Left renal cortex interstitium (tissue), 4 donors: Measurements from ENCODE around the gene RNF4. TPM values are rescaled to one million over a fixed set of nuclear protein-coding genes. Genes with fewer than 3 reads are reported as not detected.
"Not testable (repeated sequence)": the region's sequence is repeated elsewhere in the genome, so short reads cannot be mapped to it uniquely, and the experiment has no call there.

Source experiments
- DNase-seq, 4 donors: peaks; one replicate each; pipeline ENCODE4 v3.0.0-alpha.2; 2013; ENCODE audit warnings: low read depth in 4 of 4, low spot score in 2 of 4, missing footprints in 1 of 4
- polyA plus RNA-seq, 4 donors: library from polyadenylated mRNA; unstranded; fragments of 120-200 nt; gene quantifications; one replicate each; pipeline ENCODE4 v1.2.1, GENCODE V29; 2013; ENCODE audit not compliant: insufficient read length in 4 of 4

The RNF4 gene
- polyA plus RNA-seq, 4 donors = 66.5 to 71.8 (median 70.9) TPM

DNA sequence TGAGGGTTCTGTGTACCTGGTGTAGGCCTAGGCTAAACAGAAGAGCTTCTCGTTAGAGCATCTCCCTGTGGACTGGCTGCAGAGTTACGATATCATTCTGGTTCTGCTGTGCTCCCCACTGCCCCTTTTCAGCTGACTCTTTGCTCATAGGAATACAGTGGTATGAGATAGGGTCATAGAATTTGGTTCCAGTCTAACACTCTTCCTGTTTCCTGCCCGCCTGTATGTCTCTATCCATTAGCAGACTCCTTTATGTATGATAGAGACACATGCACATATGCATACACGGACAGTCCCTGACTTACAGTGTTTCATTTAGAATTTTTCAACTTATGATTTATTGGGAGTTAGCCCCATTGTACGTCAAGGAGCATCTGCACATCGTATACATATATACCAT lies 15.3 kb downstream of the RNF4 start:
- no peak for DNase-seq

DNA sequence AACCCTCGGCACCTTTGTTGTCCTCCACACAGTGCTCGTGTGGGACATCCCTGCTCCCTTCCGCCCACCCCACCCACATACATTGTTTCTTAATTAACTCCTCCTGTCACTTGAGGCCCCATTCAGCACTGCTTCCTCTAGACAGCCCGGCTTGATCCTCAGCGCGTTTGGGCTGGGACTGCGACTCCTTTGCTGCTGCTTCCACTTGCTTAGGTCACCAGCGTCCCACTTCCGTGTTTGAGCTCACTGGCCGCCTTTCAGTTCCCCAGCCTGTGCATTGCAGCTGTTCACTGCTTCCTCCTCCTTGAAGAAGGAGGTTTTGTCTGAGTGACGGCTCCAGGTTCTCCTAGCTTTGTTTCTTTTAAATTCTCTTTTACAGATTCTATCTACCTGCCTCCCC lies 16.1 kb downstream of the RNF4 start:
- peak in 1 of 4 donors; percentile 21 for DNase-seq

DNA sequence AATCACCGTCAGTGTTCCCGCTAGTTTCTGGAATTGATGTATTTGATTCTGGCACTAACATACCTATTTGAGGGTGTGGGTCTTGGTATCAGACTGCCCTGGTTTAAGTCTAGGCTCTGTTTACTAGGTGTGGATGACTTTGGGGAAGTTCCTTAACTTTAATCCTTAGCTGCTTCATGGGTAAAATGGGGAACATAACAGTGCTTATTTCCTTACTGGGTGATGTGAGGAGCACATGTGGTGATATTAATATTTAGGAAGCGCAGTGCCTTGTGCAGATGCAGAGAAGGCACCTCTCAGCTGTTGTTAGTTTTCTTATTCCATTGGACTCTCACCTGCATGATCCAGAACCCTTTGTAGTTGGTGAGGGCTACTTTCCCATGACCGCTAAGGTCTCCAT lies 17.1 kb downstream of the RNF4 start:
- DNase-seq = no peak

DNA sequence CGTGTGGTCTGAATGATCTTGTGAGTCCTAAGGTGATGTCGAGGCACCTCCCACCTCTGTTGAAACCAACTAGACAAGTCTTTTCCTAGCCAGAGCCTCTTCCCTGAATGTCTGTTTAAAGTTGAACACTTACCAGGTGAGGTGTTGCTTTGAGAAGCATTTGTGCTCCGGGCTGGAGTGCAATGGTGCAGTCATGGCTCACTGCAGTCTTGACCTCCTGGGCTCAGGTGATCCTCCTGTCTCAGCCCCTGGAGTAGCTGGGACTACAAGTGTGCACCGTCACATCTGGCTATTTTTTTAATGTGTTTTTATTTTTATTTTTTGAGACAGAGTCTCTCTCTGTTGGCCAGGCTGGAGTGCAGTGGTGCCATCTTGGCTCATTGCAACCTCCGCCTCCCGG lies 18.1 kb downstream of the RNF4 start:
- DNase-seq = no peak

DNA sequence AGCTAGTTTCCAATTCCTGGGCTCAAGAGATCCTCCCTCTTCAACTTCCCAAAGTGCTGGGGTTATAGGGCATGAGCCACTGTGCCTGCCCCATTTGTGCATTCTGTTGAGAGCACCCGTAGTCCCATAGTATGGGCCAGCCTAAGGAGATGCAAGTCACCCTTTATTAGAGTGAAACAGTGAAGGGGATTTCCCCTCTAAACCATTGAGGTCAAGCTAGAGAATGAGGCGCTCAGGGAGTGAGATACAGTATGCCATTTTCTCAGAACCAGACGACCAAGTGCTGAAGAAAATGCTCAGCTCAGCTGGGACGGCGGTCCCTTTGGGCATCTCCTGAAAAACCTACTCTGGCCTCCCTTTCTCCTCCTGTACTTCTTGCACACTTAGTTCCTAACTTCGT lies 18.7 kb downstream of the RNF4 start:
- DNase-seq = no peak

DNA sequence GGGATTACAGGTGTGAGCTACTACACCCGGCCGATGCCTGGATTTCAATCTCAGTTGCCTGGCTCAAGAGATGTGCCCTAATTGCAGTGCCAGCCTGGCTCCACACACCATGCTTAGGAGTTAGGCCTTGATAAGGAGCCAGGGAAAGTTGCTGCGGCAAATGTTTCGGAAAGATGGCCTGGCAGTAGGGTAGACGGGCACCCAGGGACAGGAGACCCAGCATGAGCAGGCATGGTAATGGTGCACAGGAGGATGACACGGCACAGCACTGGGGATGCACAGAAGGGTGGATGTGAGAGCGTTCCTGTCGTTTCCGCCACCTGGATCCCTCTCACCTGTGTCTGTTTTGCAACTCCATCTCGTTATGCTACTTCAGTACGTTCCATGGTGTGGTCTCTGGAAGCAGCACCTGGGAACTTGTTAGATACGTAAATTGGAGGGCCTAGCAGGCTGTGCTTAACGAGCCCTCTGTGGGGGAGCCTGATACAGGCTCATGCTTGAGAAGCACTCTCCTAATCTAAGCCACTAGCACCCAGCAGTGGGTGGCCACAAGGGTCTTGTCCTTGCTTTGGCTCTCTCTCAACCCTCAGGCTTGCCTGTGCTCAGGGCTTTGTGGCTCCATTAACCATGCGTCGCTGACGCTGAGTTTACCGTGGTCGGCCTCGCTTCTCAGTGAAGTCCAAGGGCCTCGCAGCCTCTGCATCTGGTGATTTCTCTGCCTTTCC lies 20.3 kb downstream of the RNF4 start:
- DNase-seq = no peak

DNA sequence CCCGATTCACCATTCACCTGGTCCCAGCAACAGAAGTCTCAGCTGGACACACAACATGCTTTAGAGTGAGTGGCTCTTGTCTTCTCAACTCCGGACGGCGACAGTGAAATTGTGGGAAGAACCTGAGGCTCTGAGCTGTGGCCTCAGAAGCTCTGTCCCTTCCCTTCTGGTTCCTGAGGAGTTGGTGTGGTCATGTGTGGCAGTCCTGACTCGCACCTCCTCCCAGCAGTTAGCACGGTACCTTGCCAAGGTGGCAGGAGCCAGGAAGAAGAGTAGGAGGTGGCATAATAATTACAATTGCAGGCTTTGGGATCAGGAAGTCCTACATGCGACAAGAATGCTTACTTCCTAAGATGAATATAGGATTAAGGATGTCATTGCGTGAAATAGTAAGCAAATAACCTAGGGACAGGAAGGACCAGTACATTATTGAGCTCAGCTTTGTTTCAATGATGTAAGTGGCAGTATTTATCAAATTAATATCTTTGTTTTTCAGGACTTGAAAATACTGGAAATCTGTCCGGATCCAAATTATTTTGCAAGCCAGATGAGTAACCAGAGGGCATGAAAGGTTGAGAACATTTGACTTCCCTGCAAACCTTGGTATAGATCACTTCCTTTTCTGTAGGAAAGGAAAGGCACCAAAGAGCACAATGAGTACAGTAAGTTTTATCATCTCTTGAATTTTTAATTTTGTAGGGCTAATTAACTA lies 21.1 kb downstream of the RNF4 start:
- DNase-seq = no peak

DNA sequence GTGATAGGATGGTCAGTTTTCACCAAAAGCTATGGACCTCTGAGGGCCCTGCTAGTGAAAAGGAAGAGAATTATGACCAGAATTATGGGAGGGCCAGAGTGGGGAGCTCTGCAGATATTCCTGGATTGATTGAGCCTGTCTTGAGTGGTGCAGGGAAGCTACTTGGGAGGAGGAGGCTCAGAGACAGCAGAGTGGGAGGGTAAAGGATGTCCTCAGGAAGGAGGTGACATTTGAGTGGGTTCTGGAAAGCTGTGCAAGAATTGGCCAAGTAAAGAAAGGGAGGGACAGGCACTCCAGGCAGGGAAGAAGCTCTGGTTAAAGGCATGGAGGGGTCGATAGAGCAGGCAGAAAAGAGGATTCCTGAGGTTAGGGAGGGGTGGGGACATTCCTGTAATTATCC lies 24.1 kb downstream of the RNF4 start:
- DNase-seq = no peak

DNA sequence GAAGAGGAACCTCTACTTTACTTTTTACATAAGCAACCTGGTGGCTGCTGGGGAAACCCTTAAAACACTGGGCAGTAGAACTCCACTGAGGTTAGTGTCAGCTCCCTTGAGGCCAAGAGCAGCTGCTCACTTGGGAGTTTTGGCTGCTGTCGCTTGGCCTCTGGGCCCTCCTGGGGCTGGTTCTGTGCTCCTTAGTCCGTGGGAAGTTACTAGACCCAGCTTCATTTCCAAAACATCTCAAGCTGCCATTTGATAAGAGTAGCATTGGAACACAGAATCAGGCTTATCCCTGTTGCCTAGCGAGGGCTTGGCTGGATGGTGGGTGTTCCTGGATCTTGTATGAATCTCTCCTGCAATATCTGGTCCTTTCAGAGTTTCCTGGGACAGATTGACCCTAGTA lies 26.1 kb downstream of the RNF4 start:
- no peak for DNase-seq

DNA sequence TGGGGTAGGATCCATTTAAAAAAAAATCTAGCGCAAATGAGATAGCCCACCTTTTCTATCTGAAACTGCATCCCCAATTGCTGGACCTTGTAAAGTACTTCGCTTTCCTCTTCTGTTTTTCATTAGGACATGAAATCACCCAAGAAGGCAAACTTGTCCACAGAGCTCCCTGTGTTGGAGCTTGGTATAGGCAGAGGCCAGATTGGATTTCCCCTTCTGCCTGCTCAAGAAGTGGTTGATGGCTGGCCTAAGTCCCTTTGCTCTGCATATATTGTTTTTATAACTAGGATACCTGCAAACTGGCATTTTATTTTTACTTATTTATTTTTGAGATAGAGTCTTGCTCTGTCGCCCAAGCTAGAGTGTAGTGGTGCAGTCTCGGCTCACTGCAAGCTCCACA lies 28.4 kb downstream of the RNF4 start:
- no peak for DNase-seq

DNA sequence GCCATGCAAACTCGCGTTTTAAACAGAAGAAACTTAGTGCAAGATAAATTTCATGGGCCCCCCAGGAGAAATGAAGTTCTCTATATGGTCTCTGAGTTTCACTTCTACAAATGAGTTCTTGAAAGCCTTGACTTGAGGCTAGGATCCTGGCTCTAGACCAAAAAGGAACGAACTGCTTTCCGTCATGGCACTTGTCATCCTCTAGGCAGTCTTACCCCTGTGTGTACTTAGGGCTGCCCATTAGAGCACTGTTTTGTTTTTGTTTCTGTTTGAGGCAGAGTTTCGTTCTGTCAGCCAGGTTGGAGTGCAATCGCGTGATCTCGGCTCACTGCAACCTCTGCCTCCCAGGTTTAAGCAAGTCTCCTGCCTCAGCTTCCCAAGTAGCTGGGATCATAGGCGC lies 29.0 kb downstream of the RNF4 start:
- DNase-seq = no peak

DNA sequence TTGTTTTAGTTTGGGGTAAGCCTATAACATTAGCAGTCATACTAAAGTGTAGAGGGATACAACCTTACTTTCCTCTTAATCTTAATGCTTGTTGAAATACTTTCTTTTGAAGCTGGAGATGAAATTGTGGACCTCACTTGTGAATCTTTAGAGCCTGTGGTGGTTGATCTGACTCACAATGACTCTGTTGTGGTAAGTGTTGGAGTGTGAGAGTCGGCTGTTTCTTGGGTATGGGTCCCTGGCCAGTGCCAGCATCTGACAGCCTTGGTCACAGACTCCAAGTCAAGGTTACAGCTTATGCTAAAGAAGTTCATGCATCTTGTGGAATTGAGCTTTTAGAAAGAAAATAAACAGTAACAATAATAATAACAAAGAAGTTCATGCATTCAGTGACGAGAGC lies 31.6 kb downstream of the RNF4 start:
- no peak for DNase-seq

DNA sequence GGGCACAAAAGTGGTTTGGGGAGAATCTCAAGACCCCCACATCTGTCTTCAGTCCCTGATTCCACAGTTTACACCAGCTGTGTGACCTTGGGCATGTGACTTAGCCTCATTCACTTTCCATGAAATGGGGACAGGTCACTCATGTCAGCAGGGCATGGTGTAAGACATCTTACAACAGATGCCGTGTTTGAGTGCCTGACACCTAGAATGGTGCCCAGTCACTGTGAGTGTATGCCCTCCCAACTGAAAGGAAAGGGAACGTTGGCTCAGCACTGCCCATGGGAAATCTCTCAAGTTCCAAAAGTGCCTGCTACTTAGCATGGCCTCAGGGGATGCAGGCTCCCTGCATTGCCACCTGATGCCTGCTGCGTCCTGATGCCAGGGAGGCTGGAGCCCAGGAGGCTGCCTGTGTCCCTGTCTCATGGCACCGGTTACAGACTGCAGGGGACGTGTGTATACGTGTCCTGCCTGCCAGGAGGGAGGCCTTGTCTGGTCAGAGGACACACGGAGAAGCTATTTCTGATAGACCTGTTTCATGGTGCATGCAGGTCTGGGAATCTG lies 32.2 kb downstream of the RNF4 start:
- no peak for DNase-seq

DNA sequence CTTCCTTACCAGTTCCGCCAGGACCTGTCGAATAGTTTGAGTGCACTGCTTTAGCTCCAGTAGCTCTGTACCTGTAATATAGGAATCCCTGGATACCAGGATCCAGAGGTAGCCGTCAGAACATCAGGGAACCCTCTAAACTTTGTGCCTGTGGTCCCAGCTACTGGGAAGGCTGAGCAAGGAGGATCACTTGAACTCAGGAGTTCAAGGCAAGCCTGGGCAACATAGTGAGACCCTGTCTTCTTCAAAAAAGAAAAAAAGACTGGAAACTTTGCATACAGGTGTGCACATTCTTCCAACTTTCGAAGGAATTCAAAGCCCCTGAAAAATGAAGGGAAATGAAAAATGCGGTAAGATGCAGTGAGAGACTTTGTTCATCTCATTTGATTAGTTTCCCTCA lies 34.9 kb downstream of the RNF4 start:
- no peak for DNase-seq

DNA sequence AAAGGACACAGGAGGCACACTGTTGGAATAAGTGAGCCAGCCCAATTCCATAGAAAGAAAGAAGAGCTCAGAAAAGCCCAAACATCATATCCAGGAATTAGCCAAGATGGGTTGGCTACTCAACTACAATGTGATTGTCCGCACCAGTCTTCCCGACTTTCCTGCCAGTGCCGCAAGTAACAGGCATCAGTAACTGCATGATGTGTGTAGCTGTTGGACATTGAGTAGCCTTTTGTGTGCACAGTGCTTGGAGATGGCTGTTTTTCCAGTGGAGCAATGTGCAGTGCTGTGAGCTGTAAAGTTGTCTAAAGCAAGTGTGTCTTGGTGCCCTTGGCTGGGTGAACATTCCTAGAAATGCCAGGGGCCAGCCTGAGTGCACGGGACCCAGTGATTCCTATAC lies 38.4 kb downstream of the RNF4 start:
- no peak for DNase-seq

DNA sequence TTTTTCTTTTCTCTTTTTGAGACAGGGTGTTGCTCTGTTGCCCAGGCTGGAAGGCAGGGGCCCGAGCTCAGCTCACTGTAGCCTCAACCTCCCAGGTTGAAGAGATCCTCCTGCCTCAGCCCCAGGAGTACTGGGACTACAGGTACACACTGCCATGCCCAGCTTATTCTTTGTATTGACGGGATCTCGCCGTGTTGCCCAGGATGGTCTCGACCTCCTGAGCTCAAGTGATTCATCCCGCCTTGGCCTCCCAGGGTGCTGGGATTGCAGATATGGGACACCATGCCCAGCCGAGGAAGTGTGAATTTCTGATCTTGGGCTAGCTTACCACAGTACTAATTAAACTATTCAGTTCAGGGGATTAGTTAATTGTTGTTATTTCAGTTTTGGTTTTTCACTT lies 38.9 kb downstream of the RNF4 start:
- no peak for DNase-seq

DNA sequence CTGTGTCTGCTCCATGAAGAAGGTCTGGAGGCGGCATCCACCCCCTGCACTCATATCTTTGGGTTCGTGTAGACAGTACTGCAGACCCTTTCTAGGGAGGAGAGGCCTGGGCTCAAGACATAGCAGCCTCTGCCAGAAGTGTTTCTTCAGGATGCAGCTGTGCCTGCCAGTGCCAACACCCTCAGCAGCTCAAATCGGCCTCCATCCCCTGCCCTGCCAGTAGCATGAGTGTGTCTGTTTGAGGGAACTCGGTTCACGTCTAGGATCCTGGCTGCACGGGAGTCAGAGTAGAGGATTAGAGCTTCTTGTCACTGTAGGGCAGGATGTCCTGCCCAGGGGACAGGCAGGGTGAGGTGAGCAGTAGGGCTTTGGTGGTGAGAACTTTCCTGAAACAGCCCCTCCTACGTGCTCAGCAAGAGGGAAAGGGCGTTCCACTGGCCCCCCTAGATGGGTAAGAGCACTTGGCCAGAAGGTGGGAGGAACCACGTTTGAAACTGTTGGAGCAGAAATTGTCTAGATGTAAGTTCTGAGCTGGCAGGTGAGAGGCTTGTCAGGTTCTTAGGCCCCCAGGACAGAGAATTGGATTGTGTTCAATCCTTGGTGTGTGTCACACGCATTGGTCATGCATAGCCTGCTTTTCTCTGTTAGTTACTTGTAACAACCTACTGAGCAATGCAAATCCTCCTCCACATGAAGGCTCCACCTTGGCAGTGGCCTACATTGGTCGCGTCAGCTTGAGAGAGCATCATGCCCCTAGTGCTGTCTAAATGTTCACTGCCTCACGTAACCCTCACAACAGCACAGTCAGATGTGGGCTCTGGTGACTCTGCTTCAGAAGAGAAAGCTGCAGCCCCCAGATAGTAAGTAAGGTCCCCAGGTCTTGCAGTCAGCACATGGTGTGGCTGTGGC lies 41.7 kb downstream of the RNF4 start:
- no peak for DNase-seq

DNA sequence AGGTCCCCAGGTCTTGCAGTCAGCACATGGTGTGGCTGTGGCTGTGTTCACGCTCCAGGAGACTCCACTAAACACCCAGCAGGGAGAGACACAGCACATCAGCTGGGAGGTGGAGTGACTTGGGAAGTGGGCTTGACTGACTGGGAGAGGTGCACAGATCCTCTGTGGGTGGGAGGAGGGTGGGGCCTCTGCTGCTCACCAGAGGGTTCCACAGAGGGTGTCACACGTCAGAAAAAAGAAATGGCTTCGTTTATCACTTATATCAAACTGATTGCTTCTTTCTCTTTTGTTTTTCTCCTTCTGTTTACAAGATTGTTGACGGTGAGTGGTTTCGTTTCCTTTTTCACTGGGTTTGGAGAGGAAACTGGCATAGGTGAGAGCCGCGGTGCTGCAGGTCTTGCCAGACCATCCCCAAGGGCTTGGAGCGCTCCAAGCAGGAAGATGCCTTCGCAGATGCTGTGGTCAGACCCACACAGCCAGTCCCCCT lies 42.8 kb downstream of the RNF4 start:
- no peak for DNase-seq

DNA sequence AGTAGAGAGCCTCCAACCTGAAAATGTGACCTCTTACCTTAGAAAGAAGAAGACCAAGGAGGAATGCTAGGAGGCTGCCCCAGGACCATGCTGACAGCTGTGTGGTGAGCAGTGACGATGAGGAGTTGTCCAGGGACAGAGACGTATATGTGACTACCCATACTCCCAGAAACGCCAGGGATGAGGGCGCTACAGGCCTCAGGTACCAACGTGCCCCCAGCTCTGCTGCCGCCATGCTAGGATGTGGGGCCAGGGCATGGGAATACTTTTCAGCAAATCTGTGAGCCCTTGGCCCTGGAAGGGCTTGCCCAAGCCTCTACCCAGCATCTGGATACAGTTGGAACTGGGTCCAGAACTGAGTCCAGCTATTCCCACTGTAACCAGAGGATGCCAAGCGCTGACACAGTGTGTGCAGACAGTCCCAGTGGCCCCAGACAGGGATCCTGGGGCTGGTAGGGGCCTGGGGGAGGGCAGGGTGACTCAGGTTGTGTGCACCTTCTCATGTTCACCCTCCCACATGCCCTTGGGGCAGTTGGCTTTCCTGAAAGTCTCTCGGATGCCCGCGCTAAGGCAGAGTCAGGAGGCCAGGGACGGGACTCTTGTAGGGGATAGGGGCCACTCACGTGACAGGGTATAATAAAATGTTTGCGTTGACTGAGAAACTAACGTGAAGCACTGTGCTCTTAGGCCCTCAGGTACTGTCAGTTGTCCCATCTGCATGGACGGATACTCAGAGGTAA lies 43.7 kb downstream of the RNF4 start:
- DNase-seq = no peak

DNA sequence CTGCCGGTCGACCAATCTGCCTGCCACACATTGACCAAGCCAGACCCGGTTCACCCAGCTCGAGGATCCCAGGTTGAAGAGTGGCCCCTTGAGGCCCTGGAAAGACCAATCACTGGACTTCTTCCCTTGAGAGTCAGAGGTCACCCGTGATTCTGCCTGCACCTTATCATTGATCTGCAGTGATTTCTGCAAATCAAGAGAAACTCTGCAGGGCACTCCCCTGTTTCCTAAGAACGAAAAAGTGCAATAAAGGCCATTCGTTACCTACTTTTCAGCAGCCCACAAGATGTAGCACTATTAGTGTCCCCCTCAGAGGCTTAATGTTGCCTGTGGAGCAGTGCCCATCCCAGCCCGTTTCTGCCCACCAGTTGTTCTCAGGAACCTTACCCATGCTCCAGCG lies 45.3 kb downstream of the RNF4 start:
- not testable (repeated sequence) for DNase-seq
